Liver (tissue), 9 donors: Measurements from ENCODE around the gene TMCO2. TPM values are rescaled to one million over a fixed set of nuclear protein-coding genes. Genes with fewer than 3 reads are reported as not detected.

Experiments used
- DNase-seq: peaks from one replicate; pipeline ENCODE4 v3.0.0-alpha.2; 2017; ENCODE audit warnings: low spot score
- H3K27ac ChIP-seq, 2 donors: one replicate each; pipeline ENCODE4 v1.7.0; 2013; ENCODE audit warnings: inconsistent platforms in 2 of 2, low read length in 2 of 2, control low read depth in 1 of 2, low read depth in 1 of 2, mild to moderate bottlenecking in 1 of 2
- H3K27me3 ChIP-seq, 4 donors: one replicate each; pipeline versions ENCODE4 v1.6.1 to v1.7.0; 2013; ENCODE audit warnings: low read length in 3 of 4, inconsistent platforms in 1 of 4, mild to moderate bottlenecking in 1 of 4, moderate library complexity in 1 of 4; ENCODE audit not compliant: control insufficient read depth in 4 of 4, insufficient read depth in 4 of 4
- H3K36me3 ChIP-seq, 4 donors: one replicate each; pipeline versions ENCODE4 v1.6.1 to v1.7.0; 2013; ENCODE audit warnings: low read length in 3 of 4, mild to moderate bottlenecking in 3 of 4, low read depth in 1 of 4, moderate library complexity in 1 of 4; ENCODE audit not compliant: control insufficient read depth in 4 of 4, insufficient read depth in 3 of 4
- H3K4me1 ChIP-seq, 4 donors: one replicate each; pipeline versions ENCODE4 v1.6.1 to v1.7.0; 2013; ENCODE audit warnings: low read length in 3 of 4, mild to moderate bottlenecking in 3 of 4, moderate library complexity in 1 of 4; ENCODE audit not compliant: control insufficient read depth in 4 of 4, insufficient read depth in 4 of 4
- H3K4me3 ChIP-seq, 3 donors: one replicate each; pipeline versions ENCODE4 v1.6.1 to v1.7.0; 2013; ENCODE audit warnings: low read length in 3 of 3, control low read depth in 1 of 3, low read depth in 1 of 3, mild to moderate bottlenecking in 1 of 3
- H3K9ac ChIP-seq, 2 donors: one replicate each; pipeline ENCODE4 v1.7.0; 2013; ENCODE audit warnings: low read length in 2 of 2, mild to moderate bottlenecking in 2 of 2, moderate library complexity in 2 of 2, control low read depth in 1 of 2, low read depth in 1 of 2
- H3K9me3 ChIP-seq, 4 donors: one replicate each; pipeline versions ENCODE4 v1.6.1 to v1.7.0; 2013; ENCODE audit warnings: low read length in 3 of 4; ENCODE audit not compliant: control insufficient read depth in 4 of 4
- CTCF ChIP-seq: fragments of 150-350 bp; IDR thresholded peaks from 2 replicates; pipeline ENCODE4 v1.5.1; 2017; ENCODE audit warnings: improper control_type of control experiment, low read depth, low read length; ENCODE audit not compliant: missing input control
- EGR1 ChIP-seq, 2 donors: IDR thresholded peaks; 2 replicates each; pipeline ENCODE4 v1.6.1; 2016 to 2018; ENCODE audit warnings: antibody characterized with exemption in 2 of 2, low read depth in 2 of 2
- FOXA1 ChIP-seq: IDR thresholded peaks from 2 replicates; pipeline ENCODE4 v1.6.1; 2016; ENCODE audit warnings: antibody characterized with exemption
- FOXA2 ChIP-seq: IDR thresholded peaks from 2 replicates; pipeline ENCODE4 v1.6.1; 2016; ENCODE audit warnings: antibody characterized with exemption
- GABPA ChIP-seq, 2 donors: IDR thresholded peaks in 1 of 2; conservative IDR thresholded peaks in 1 of 2; 2 replicates each; pipeline ENCODE4 v1.6.1; 2016; ENCODE audit warnings: antibody characterized with exemption in 2 of 2, mild to moderate bottlenecking in 1 of 2, moderate library complexity in 1 of 2
- HNF4A ChIP-seq, 2 donors: conservative IDR thresholded peaks; 2 replicates each; pipeline ENCODE4 v1.6.1; 2016; ENCODE audit warnings: antibody characterized with exemption in 2 of 2, mild to moderate bottlenecking in 2 of 2
- HNF4G ChIP-seq: IDR thresholded peaks from 2 replicates; pipeline ENCODE4 v1.6.1; 2016; ENCODE audit warnings: antibody characterized with exemption
- JUND ChIP-seq, 2 donors: IDR thresholded peaks; 2 replicates each; pipeline ENCODE4 v1.6.1; 2016; ENCODE audit warnings: antibody characterized with exemption in 2 of 2
- MAX ChIP-seq: IDR thresholded peaks from 2 replicates; pipeline ENCODE4 v1.6.1; 2016; ENCODE audit warnings: antibody characterized with exemption
- NR2F2 ChIP-seq: IDR thresholded peaks from 2 replicates; pipeline ENCODE4 v1.6.1; 2016; ENCODE audit warnings: antibody characterized with exemption
- REST ChIP-seq: IDR thresholded peaks from 2 replicates; pipeline ENCODE4 v1.6.1; 2016; ENCODE audit warnings: antibody characterized with exemption, mild to moderate bottlenecking
- RXRA ChIP-seq, 2 donors: IDR thresholded peaks; 2 replicates each; pipeline ENCODE4 v1.6.1; 2017 to 2018; ENCODE audit warnings: antibody characterized with exemption in 2 of 2, mild to moderate bottlenecking in 1 of 2
- SP1 ChIP-seq: IDR thresholded peaks from 2 replicates; pipeline ENCODE4 v1.6.1; 2018; ENCODE audit warnings: antibody characterized with exemption, mild to moderate bottlenecking
- TAF1 ChIP-seq: conservative IDR thresholded peaks from 2 replicates; pipeline ENCODE4 v1.6.1; 2016; ENCODE audit warnings: antibody characterized with exemption, mild to moderate bottlenecking
- YY1 ChIP-seq: IDR thresholded peaks from 2 replicates; pipeline ENCODE4 v1.6.1; 2016; ENCODE audit warnings: antibody characterized with exemption, mild to moderate bottlenecking
- WGBS: extraction: QIAGEN DNeasy Blood & Tissue Kit; methylation state at CpG from one replicate; pipeline ENCODE4 v1.1.7; 2013; 5-methylcytosine and 5-hydroxymethylcytosine counted together
- polyA plus RNA-seq, 2 donors: library from polyadenylated mRNA; stranded (reverse) in 1 of 2; unstranded in 1 of 2; fragments of 200-250 nt in 1 of 2; fragments of >200 nt in 1 of 2; fragmentation: Nextera tagmentation in 1 of 2; extraction: Ambion mirVana in 1 of 2; gene quantifications; one replicate each; pipeline versions ENCODE4 v1.2.1 to v1.2.3, GENCODE V29; 2013 to 2015
- total RNA-seq, 2 donors: library from RNA; depleted of rRNA; stranded (reverse); fragments of >200 nt; gene quantifications; one replicate each; pipeline ENCODE4 v1.2.3, GENCODE V29; 2014
- TF ChIP-seq, protein P1 (sequence below): IDR thresholded peaks from 2 replicates; pipeline ENCODE4 v1.6.1; 2016; ENCODE audit warnings: antibody characterized with exemption
- TF ChIP-seq, protein P2 (sequence below): IDR thresholded peaks from 2 replicates; pipeline ENCODE4 v1.6.1; 2016; ENCODE audit warnings: antibody characterized with exemption
- donor health status: healthy.
- donor health status: healthy.
- donor health status: healthy.
- donor health status: healthy.
- donor health status: healthy.

TMCO2 gene
- total RNA-seq, result not detected
- not detected for polyA plus RNA-seq

DNA sequence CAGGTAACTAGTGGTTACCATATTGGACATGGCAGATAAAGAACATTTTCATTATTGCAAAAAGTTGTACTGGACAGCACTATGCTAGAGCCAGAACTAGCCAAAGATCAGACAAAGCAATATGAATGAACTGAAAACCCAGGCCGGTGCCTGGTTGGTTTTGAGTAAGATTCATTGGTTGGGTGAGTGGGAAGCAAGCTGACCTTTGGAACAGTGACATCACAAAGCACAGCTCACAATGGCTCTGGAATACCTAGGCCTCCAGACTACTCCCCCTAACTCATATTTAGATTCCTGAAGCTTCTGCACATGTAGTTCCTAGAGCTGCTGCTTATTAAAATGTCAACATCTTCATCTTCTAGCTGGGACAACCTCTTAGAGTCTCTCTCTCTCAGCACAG, at the start of gene TMCO2:
TSS of gene TMCO2 (plus strand) at position 283 of the 400 bp plus-strand sequence. CDS start at position 340, 57 bp downstream.
- H3K27ac ChIP-seq, result no peak within 1 kb of the TSS
- no peak within 1 kb of the TSS for H3K4me3 ChIP-seq
- H3K4me1 ChIP-seq, result no peaks in the 10 kb centered on the region
- TF ChIP-seq HNF4A (conservative IDR thresholded peaks at IDR 0.05) (peak; percentile 14 to 55), SP1 (peak; percentile 24), NR2F2 (no peak)
- 31% methylated on average over 1 of the region's 1 CpG for WGBS
- H3K9me3 ChIP-seq, result no peaks in the 10 kb centered on the region
- no peaks in the 10 kb centered on the region for H3K27me3 ChIP-seq
- H3K36me3 ChIP-seq, result no peaks in the 10 kb centered on the region
- DNase-seq, result no peak
- H3K9ac ChIP-seq, result no peak within 1 kb of the TSS

DNA sequence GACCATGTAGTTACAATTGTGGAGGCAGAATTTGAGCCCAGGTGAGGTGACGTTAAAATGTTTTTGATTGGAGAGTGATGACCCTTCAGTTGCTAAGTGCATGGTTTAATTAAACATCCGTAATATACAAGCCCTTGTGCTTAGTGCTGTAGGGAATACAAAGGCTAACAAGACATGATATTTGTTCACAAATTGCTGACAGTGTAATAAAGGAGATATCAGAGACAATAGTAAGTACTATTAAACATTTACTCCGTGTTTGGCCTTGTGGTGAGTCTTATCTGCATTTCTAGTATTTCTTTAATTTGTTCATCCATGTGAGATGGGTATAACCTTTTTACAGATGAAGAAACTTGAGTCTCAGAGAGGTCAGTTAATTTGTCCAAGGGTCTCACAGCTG, 48.6 kb upstream of the TMCO2 start:
- Histone ChIP-seq H3K4me1 (peaks cover 0 to 2% (median under 1%) of the 10 kb centered on the region in 4 donors), H3K4me3 (no peak overlapping the region), H3K27ac (no peak overlapping the region), H3K27me3 (no peaks in the 10 kb centered on the region), H3K36me3 (peaks cover 2 to 18% (median 9%) of the 10 kb centered on the region in 4 donors), H3K9me3 (no peaks in the 10 kb centered on the region), H3K9ac (peak overlapping the region in 1 of 2 donors; percentile 22)
- no peak for DNase-seq
- 92% methylated on average over 3 of the region's 3 CpGs for WGBS
- TF ChIP-seq SP1 (no peak), FOXA1 (no peak), HNF4A (conservative IDR thresholded peaks at IDR 0.05) (no peak), YY1 (no peak), REST (no peak), FOXA2 (no peak), JUND (IDR thresholded peaks at IDR 0.05) (no peak), NR2F2 (no peak), HNF4G (no peak), MAX (no peak), GABPA (IDR thresholded peaks at IDR 0.05 in 1 of 2, conservative IDR thresholded peaks at IDR 0.05 in 1 of 2) (no peak), EGR1 (IDR thresholded peaks at IDR 0.05; ENCODE audit: low read depth in 2 of 2) (no peak), TAF1 (no peak)
- TF ChIP-seq, protein P1, sequence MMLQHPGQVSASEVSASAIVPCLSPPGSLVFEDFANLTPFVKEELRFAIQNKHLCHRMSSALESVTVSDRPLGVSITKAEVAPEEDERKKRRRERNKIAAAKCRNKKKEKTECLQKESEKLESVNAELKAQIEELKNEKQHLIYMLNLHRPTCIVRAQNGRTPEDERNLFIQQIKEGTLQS, result no peak

GRCh38 chr1:40204856-40205255, 42.9 kb upstream of the TMCO2 start:
- Histone ChIP-seq H3K9ac (no peak overlapping the region), H3K27me3 (no peaks in the 10 kb centered on the region), H3K27ac (no peak overlapping the region), H3K9me3 (no peaks in the 10 kb centered on the region), H3K4me3 (no peak overlapping the region), H3K36me3 (peaks cover 4 to 9% (median 6%) of the 10 kb centered on the region in 4 donors), H3K4me1 (no peaks in the 10 kb centered on the region)
- 96% methylated on average over 4 of the region's 4 CpGs for WGBS
- DNase-seq, result no peak
- no peak for TF ChIP-seq RXRA (IDR thresholded peaks at IDR 0.05)
- TF ChIP-seq CTCF, result no peak
- no peak for TF ChIP-seq JUND (IDR thresholded peaks at IDR 0.05)
- no peak for TF ChIP-seq FOXA1
- TF ChIP-seq NR2F2, result no peak
- TF ChIP-seq FOXA2, result no peak
- no peak for TF ChIP-seq MAX
- TF ChIP-seq, protein P2, sequence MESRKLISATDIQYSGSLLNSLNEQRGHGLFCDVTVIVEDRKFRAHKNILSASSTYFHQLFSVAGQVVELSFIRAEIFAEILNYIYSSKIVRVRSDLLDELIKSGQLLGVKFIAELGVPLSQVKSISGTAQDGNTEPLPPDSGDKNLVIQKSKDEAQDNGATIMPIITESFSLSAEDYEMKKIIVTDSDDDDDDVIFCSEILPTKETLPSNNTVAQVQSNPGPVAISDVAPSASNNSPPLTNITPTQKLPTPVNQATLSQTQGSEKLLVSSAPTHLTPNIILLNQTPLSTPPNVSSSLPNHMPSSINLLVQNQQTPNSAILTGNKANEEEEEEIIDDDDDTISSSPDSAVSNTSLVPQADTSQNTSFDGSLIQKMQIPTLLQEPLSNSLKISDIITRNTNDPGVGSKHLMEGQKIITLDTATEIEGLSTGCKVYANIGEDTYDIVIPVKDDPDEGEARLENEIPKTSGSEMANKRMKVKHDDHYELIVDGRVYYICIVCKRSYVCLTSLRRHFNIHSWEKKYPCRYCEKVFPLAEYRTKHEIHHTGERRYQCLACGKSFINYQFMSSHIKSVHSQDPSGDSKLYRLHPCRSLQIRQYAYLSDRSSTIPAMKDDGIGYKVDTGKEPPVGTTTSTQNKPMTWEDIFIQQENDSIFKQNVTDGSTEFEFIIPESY, result no peak
- TF ChIP-seq EGR1 (IDR thresholded peaks at IDR 0.05; ENCODE audit: low read depth in 2 of 2), result no peak
- TF ChIP-seq, protein P1, result no peak
- TF ChIP-seq TAF1, result no peak
- TF ChIP-seq YY1, result no peak
